GM06990 (cell line): ENCODE measurements around the gene PBX1.

Experiments used
- DNase-seq: peaks from one replicate; pipeline ENCODE4 v3.0.0-alpha.2; 2011; ENCODE audit not compliant: insufficient read length; ENCODE audit errors: extremely low read depth
- H3K27me3 ChIP-seq: replicated peaks from 2 replicates; pipeline ENCODE4 v1.6.0; 2011; ENCODE audit warnings: low read length; ENCODE audit not compliant: control insufficient read depth, insufficient read depth
- H3K36me3 ChIP-seq: 2 replicates; pipeline ENCODE4 v1.5.1; 2011; ENCODE audit warnings: low read length; ENCODE audit not compliant: control insufficient read depth, insufficient read depth
- H3K4me3 ChIP-seq: replicated peaks from 2 replicates; pipeline ENCODE4 v1.5.1; 2011; ENCODE audit warnings: low read depth, mild to moderate bottlenecking, control low read depth, low read length
- CTCF ChIP-seq: IDR thresholded peaks from 2 replicates; pipeline ENCODE4 v1.5.1; 2011; ENCODE audit warnings: low read length, control low read depth, mild to moderate bottlenecking, inconsistent platforms; ENCODE audit not compliant: insufficient read depth, poor library complexity, severe bottlenecking

The PBX1 gene

GRCh38 chr1:164557270-164557669 is 1.7 kb upstream of the PBX1 start:
- Histone ChIP-seq H3K4me3 (no peak overlapping the region), H3K36me3 (no peaks in the 10 kb centered on the region), H3K27me3 (no peaks in the 10 kb centered on the region)
- no peak for DNase-seq
- TF ChIP-seq CTCF, result no peak

GRCh38 chr1:164559342-164560051 is 513 bp downstream of the PBX1 start:
- no peaks in the 10 kb centered on the region for H3K36me3 ChIP-seq
- no peak overlapping the region; the same call in 1 of the 2 replicates for H3K4me3 ChIP-seq
- no peak for DNase-seq
- no peaks in the 10 kb centered on the region for H3K27me3 ChIP-seq
- TF ChIP-seq CTCF, result no peak

GRCh38 chr1:164560121-164560541 is 1.1 kb downstream of the PBX1 start:
- no peak for DNase-seq
- Histone ChIP-seq H3K4me3 (no peak overlapping the region), H3K27me3 (no peaks in the 10 kb centered on the region), H3K36me3 (no peaks in the 10 kb centered on the region)
- no peak for TF ChIP-seq CTCF

GRCh38 chr1:164560556-164560955 is 1.6 kb downstream of the PBX1 start:
- H3K4me3 ChIP-seq, result no peak overlapping the region
- no peak for DNase-seq
- no peaks in the 10 kb centered on the region for H3K36me3 ChIP-seq
- no peaks in the 10 kb centered on the region for H3K27me3 ChIP-seq
- TF ChIP-seq CTCF, result no peak

- no peaks in the 10 kb centered on the region for H3K27me3 ChIP-seq
- TF ChIP-seq CTCF, result no peak
- H3K4me3 ChIP-seq, result no peak overlapping the region
- DNase-seq, result no peak
- no peaks in the 10 kb centered on the region for H3K36me3 ChIP-seq
These were observed 2.0 kb downstream of the PBX1 start for GRCh38 chr1:164561007-164561406.

- H3K4me3 ChIP-seq, result no peak overlapping the region
- no peak for DNase-seq
These were observed 2.5 kb downstream of the PBX1 start for GRCh38 chr1:164561472-164561871.

More at GRCh38 chr1:164561472-164561871, 2.5 kb downstream of the PBX1 start:
- no peaks in the 10 kb centered on the region for H3K27me3 ChIP-seq
- TF ChIP-seq CTCF, result no peak
- H3K36me3 ChIP-seq, result no peaks in the 10 kb centered on the region
